GM12865 (cell line): ENCODE measurements around the gene LDLRAD3.

ENCODE experiments used
- DNase-seq: peaks from one replicate; pipeline ENCODE4 v3.0.0; 2010; ENCODE audit warnings: low read depth
- H3K4me3 ChIP-seq: 2 replicates; pipeline ENCODE4 v1.5.1; 2011; ENCODE audit warnings: mild to moderate bottlenecking, low read depth, low read length, control low read depth
- CTCF ChIP-seq: IDR thresholded peaks from 2 replicates; pipeline ENCODE4 v1.5.1; 2011; ENCODE audit warnings: low read length, control low read depth, low read depth, inconsistent platforms; ENCODE audit not compliant: insufficient read depth; ENCODE audit errors: missing control alignments

LDLRAD3 gene

GRCh38 chr11:35933320-35933871 is 10.5 kb upstream of the LDLRAD3 start:
- TF ChIP-seq CTCF, result no peak
- no peak for DNase-seq
- no peak overlapping the region for H3K4me3 ChIP-seq

GRCh38 chr11:35934271-35934670 is 9.6 kb upstream of the LDLRAD3 start:
- TF ChIP-seq CTCF, result no peak
- no peak overlapping the region for H3K4me3 ChIP-seq
- no peak for DNase-seq

- TF ChIP-seq CTCF, result no peak
- no peak overlapping the region for H3K4me3 ChIP-seq
- no peak for DNase-seq
Measured at GRCh38 chr11:35934981-35935380, 8.9 kb upstream of the LDLRAD3 start.

- TF ChIP-seq CTCF, result no peak
- DNase-seq, result no peak
- no peak overlapping the region for H3K4me3 ChIP-seq
Measured at GRCh38 chr11:35935390-35935789, 8.5 kb upstream of the LDLRAD3 start.

GRCh38 chr11:35937111-35937510 is 6.8 kb upstream of the LDLRAD3 start:
- TF ChIP-seq CTCF, result no peak
- DNase-seq, result no peak
- H3K4me3 ChIP-seq, result no peak overlapping the region

- no peak overlapping the region for H3K4me3 ChIP-seq
- DNase-seq, result no peak
- TF ChIP-seq CTCF, result no peak
Measured at GRCh38 chr11:35937700-35938099, 6.2 kb upstream of the LDLRAD3 start.

- TF ChIP-seq CTCF, result no peak
- no peak overlapping the region for H3K4me3 ChIP-seq
- DNase-seq, result no peak
Measured at GRCh38 chr11:35938231-35938630, 5.6 kb upstream of the LDLRAD3 start.
